Glutamatergic neuron (in vitro differentiated cells): ENCODE results near the gene ZNF423. TPM values are rescaled to one million over a fixed set of nuclear protein-coding genes. Genes with fewer than 3 reads are reported as not detected.

Experiments used
- DNase-seq: peaks from one replicate; pipeline ENCODE4 v3.0.0; 2022
- H3K27ac Mint-ChIP-seq: one replicate; pipeline ENCODE4 v1.8.0; 2020; ENCODE audit warnings: mild to moderate bottlenecking, mixed read lengths, inconsistent platforms; ENCODE audit not compliant: unreplicated experiment
- H3K27me3 Mint-ChIP-seq: one replicate; pipeline ENCODE4 v1.8.0; 2020; ENCODE audit warnings: mild to moderate bottlenecking, moderate library complexity, mixed read lengths, inconsistent platforms; ENCODE audit not compliant: unreplicated experiment
- H3K36me3 Mint-ChIP-seq: one replicate; pipeline ENCODE4 v1.8.0; 2020; ENCODE audit warnings: mild to moderate bottlenecking, mixed read lengths, inconsistent platforms; ENCODE audit not compliant: unreplicated experiment
- H3K4me1 Mint-ChIP-seq: one replicate; pipeline ENCODE4 v1.8.0; 2020; ENCODE audit warnings: mild to moderate bottlenecking, low read depth, mixed read lengths, inconsistent platforms; ENCODE audit not compliant: unreplicated experiment
- H3K4me3 Mint-ChIP-seq: one replicate; pipeline ENCODE4 v1.8.0; 2020; ENCODE audit warnings: mild to moderate bottlenecking, mixed read lengths, inconsistent platforms; ENCODE audit not compliant: unreplicated experiment
- H3K9me3 Mint-ChIP-seq: one replicate; pipeline ENCODE4 v1.8.0; 2020; ENCODE audit warnings: mild to moderate bottlenecking, moderate library complexity, mixed read lengths, inconsistent platforms; ENCODE audit not compliant: unreplicated experiment
- CTCF ChIP-seq: fragments of 200-600 bp; sonication (generic); IDR thresholded peaks from one replicate; pipeline ENCODE4 v1.5.0; 2021; ENCODE audit not compliant: partially characterized antibody, unreplicated experiment
- total RNA-seq: library from RNA; stranded (reverse); fragmentation: NEBNext Ultra II Directional; extraction: Animal tissue kit (Norgen Biotek cat#: 25700); gene quantifications from one replicate; pipeline ENCODE4 v1.2.1, GENCODE V29; 2021; ENCODE audit not compliant: unreplicated experiment

Gene ZNF423
- total RNA-seq, 1 donor from 2014 or later = 149 TPM

DNA sequence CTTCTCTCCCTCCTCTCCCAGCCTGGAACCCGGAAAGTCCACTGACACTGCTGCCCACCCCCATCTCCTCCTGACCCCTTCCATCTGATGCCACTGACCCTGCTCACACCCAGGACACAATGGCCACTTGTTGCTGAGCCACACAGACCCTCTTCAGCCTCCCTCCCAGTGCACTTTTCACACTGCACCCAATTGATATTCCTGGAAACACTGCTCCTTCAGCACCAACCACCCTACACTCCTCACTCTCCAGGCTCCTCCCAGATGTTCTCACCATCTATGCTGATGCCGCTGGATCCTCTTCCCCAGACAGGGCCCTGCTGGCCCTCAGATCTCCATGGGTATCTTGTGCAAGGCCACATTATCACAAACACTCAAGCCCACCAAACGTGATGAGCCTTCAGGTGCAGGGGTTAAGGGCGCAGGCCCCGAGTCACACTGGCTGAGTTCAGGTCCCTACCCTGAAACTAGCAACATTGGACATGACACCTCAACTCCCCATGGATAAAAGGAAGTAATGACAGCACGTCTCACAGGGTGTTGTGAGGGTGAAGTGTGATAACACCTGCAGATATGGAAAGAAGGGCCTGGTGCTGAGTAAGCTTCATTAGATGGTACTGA, 238.1 kb downstream of the ZNF423 start:
- H3K36me3 Mint-ChIP-seq = no peaks in the 10 kb centered on the region
- H3K27ac Mint-ChIP-seq = no peak overlapping the region
- H3K27me3 Mint-ChIP-seq = peaks cover 4% of the 10 kb centered on the region
- TF ChIP-seq CTCF = no peak
- peaks cover 5% of the 10 kb centered on the region for H3K4me1 Mint-ChIP-seq
- H3K4me3 Mint-ChIP-seq = no peak overlapping the region
- DNase-seq = no peak
- peaks cover 6% of the 10 kb centered on the region for H3K9me3 Mint-ChIP-seq

GRCh38 chr16:49617016-49617629, 238.8 kb downstream of the ZNF423 start:
- no peak overlapping the region for H3K4me3 Mint-ChIP-seq
- peaks cover 5% of the 10 kb centered on the region for H3K4me1 Mint-ChIP-seq
- no peak for TF ChIP-seq CTCF
- DNase-seq = no peak
- no peaks in the 10 kb centered on the region for H3K36me3 Mint-ChIP-seq
- H3K9me3 Mint-ChIP-seq = peaks cover 6% of the 10 kb centered on the region
- no peak overlapping the region for H3K27ac Mint-ChIP-seq
- H3K27me3 Mint-ChIP-seq = peaks cover 4% of the 10 kb centered on the region

- Mint-ChIP-seq H3K36me3 (peaks cover 7% of the 10 kb centered on the region), H3K9me3 (peaks cover 11% of the 10 kb centered on the region), H3K4me1 (peaks cover 5% of the 10 kb centered on the region), H3K27ac (peak overlapping the region; percentile 44), H3K27me3 (peaks cover 4% of the 10 kb centered on the region), H3K4me3 (no peak overlapping the region)
- TF ChIP-seq CTCF = no peak
- DNase-seq = no peak
Observed at GRCh38 chr16:49615576-49615975, 240.3 kb downstream of the ZNF423 start.

DNA sequence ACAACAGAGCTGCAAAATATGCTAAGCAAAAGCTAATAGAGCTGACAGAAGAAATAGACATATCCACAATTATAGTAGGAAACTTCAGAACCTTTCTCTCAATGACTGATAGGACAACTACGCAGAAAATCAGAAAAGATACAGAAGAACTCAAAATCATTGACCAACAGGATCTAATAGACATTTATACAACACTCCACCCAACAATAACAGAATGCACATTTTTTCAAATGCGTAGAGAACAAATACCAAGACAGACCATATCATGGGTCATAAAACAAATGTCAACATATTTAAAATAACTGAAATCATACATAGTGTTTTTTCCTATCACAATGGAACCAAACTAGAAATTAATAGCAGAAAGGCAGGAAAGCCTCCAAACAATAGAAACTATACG, 244.9 kb downstream of the ZNF423 start:
- Mint-ChIP-seq H3K27me3 (peaks cover 15% of the 10 kb centered on the region), H3K4me1 (peaks cover 33% of the 10 kb centered on the region), H3K36me3 (peaks cover 7% of the 10 kb centered on the region), H3K4me3 (no peak overlapping the region), H3K9me3 (peaks cover 21% of the 10 kb centered on the region), H3K27ac (no peak overlapping the region)
- TF ChIP-seq CTCF = no peak
- DNase-seq = no peak

DNA sequence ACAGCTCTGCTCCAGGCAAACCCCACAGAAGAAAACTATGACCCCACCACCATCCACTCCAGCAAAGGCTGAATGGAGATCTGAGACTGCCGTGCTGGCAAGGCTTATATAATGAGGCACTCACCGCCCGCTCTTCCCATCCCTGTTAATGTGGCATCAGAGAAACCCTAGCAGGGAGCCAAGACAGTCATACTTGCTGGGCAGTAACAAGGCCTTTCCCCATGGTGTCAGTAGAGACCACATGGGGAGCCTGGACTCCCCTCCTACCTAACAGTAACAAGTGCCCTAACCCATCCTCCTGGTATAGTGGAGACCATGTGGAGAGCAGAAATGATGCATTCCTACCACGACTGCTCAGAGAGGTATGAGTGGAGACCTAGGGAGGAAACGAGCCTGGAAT, 247.1 kb downstream of the ZNF423 start:
- no peak for DNase-seq
- Mint-ChIP-seq H3K4me3 (no peak overlapping the region), H3K36me3 (peaks cover 7% of the 10 kb centered on the region), H3K27ac (no peak overlapping the region), H3K9me3 (peaks cover 21% of the 10 kb centered on the region), H3K27me3 (peaks cover 10% of the 10 kb centered on the region), H3K4me1 (peaks cover 51% of the 10 kb centered on the region)
- TF ChIP-seq CTCF = no peak
